HCT116 (cell line): ENCODE data around the gene NUDT16L1.

Source experiments
- ATF3 ChIP-seq: IDR thresholded peaks from 2 replicates; pipeline ENCODE4 v1.6.1; 2012
- CEBPB ChIP-seq: IDR thresholded peaks from 2 replicates; pipeline ENCODE4 v1.6.1; 2012; ENCODE audit warnings: low read depth
- CTCF ChIP-seq, 3 experiments: fragments of 200-600 bp in 1 of 3; sonication (generic) in 1 of 3; IDR thresholded peaks in 2 of 3; conservative IDR thresholded peaks in 1 of 3; 2 replicates each; pipeline ENCODE4 v1.5.1; 2012 to 2017; ENCODE audit warnings: low read depth in 2 of 3, low read length in 2 of 3, antibody characterized with exemption in 1 of 3, borderline replicate concordance in 1 of 3, control low read depth in 1 of 3, mild to moderate bottlenecking in 1 of 3, mixed read lengths in 1 of 3, mixed run types in 1 of 3, moderate library complexity in 1 of 3; ENCODE audit not compliant: insufficient read depth in 1 of 3
- EZH2 ChIP-seq: fragments of 200-600 bp; sonication (generic); IDR thresholded peaks from 2 replicates; pipeline ENCODE4 v1.6.1; 2017; ENCODE audit warnings: antibody characterized with exemption, mixed run types
- EZH2phosphoT487 ChIP-seq: fragments of 200-600 bp; IDR thresholded peaks from 2 replicates; pipeline ENCODE4 v1.6.1; 2018; ENCODE audit warnings: antibody characterized with exemption, borderline replicate concordance
- FOSL1 ChIP-seq: IDR thresholded peaks from 2 replicates; pipeline ENCODE4 v1.6.1; 2012; ENCODE audit warnings: low read depth
- POLR2AphosphoS5 ChIP-seq: IDR thresholded peaks from 2 replicates; pipeline ENCODE4 v1.6.1; 2011; ENCODE audit warnings: mild to moderate bottlenecking, low read depth, low read length, moderate library complexity
- RAD21 ChIP-seq: IDR thresholded peaks from 2 replicates; pipeline ENCODE4 v1.6.1; 2012; ENCODE audit warnings: low read depth, mild to moderate bottlenecking
- YY1 ChIP-seq: IDR thresholded peaks from 2 replicates; pipeline ENCODE4 v1.6.1; 2011; ENCODE audit warnings: low read length, low read depth, moderate library complexity, mild to moderate bottlenecking; ENCODE audit not compliant: insufficient replicate concordance; ENCODE audit errors: extremely low read depth
- ZNF274 ChIP-seq: fragments of 200-500 bp; sonication (Bioruptor generic); IDR thresholded peaks from 2 replicates; pipeline ENCODE4 v1.6.1; 2014; ENCODE audit warnings: mild to moderate bottlenecking, low read depth, low read length, inconsistent platforms
- TF ChIP-seq, protein P1 (sequence below): IDR thresholded peaks from 2 replicates; pipeline ENCODE4 v1.6.1; 2012

- TF ChIP-seq POLR2AphosphoS5: no peak
- TF ChIP-seq EZH2phosphoT487: no peak
- peak; percentile 20 to 60 (median 59); a peak in 4 of 6 replicates for TF ChIP-seq CTCF (IDR thresholded peaks at IDR 0.05 in 2 of 3, conservative IDR thresholded peaks at IDR 0.05 in 1 of 3; ENCODE audit: borderline replicate concordance in 1 of 3, insufficient read depth in 1 of 3, low read depth in 2 of 3, low read length in 2 of 3)
- no peak for TF ChIP-seq ATF3
- TF ChIP-seq EZH2: no peak
- TF ChIP-seq FOSL1: no peak
- TF ChIP-seq RAD21: 0 out of 2 replicates have a peak, but pooled peaks have one; percentile 28
- TF ChIP-seq CEBPB: no peak
- no peak for TF ChIP-seq YY1
- TF ChIP-seq, protein P1, sequence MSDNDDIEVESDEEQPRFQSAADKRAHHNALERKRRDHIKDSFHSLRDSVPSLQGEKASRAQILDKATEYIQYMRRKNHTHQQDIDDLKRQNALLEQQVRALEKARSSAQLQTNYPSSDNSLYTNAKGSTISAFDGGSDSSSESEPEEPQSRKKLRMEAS: no peak
- no peak for TF ChIP-seq ZNF274
Observed at GRCh38 chr16:4682616-4683254, 10.6 kb upstream of the NUDT16L1 start.
